ENCODE results near the gene ZNHIT6. TPM values are rescaled to one million over a fixed set of nuclear protein-coding genes. Genes with fewer than 3 reads are reported as not detected.
"Not testable (repeated sequence)": the region's sequence is repeated elsewhere in the genome, so short reads cannot be mapped to it uniquely, and the experiment has no call there.

ZNHIT6 gene
- 10 to 100 TPM; 18.8 to 24.0 TPM for total RNA-seq

- Mint-ChIP-seq H3K4me3 (no peak within 1 kb of the TSS), H3K4me1 (ENCODE audit: low read depth) (peaks cover 28% of the 10 kb centered on the region), H3K36me3 (ENCODE audit: insufficient read depth in 2 of 2) (peaks cover 7 to 14% of the 10 kb centered on the region in 2 donors), H3K27ac (no peak within 1 kb of the TSS), H3K9me3 (no peaks in the 10 kb centered on the region), H3K27me3 (ENCODE audit: low read depth) (no peaks in the 10 kb centered on the region)
- peak; percentile 83 to 91 for DNase-seq
- ATAC-seq (replicated peaks in 1 of 2) = peak; percentile 89 to 93
Observed at GRCh38 chr1:85707990-85708828, at the start of gene ZNHIT6. Gene ZNHIT6, minus strand, starts transcription at chr1:85708433. Its CDS starts 149 bp downstream, at chr1:85708284.

GRCh38 chr1:85756864-85757263 lies 48.6 kb upstream of the ZNHIT6 start:
- Mint-ChIP-seq H3K27ac (no peak overlapping the region), H3K36me3 (ENCODE audit: insufficient read depth in 2 of 2) (no peaks in the 10 kb centered on the region), H3K27me3 (ENCODE audit: low read depth) (no peaks in the 10 kb centered on the region), H3K9me3 (peaks cover 0 to 4% of the 10 kb centered on the region in 2 donors), H3K4me3 (no peak overlapping the region), H3K4me1 (ENCODE audit: low read depth) (no peaks in the 10 kb centered on the region)
- DNase-seq (no peak), ATAC-seq (replicated peaks in 1 of 2) (no peak)

GRCh38 chr1:85748120-85748519 lies 39.9 kb upstream of the ZNHIT6 start:
- H3K27ac Mint-ChIP-seq = no peak overlapping the region
- no peaks in the 10 kb centered on the region for H3K27me3 Mint-ChIP-seq (ENCODE audit: low read depth)
- H3K4me3 Mint-ChIP-seq = no peak overlapping the region
- H3K4me1 Mint-ChIP-seq (ENCODE audit: low read depth) = no peaks in the 10 kb centered on the region
- H3K9me3 Mint-ChIP-seq = no peaks in the 10 kb centered on the region
- no peak for DNase-seq
- no peaks in the 10 kb centered on the region for H3K36me3 Mint-ChIP-seq (ENCODE audit: insufficient read depth in 2 of 2)
- ATAC-seq (replicated peaks in 1 of 2) = no peak

GRCh38 chr1:85746777-85747176 lies 38.5 kb upstream of the ZNHIT6 start:
- no peaks in the 10 kb centered on the region for H3K4me1 Mint-ChIP-seq (ENCODE audit: low read depth)
- ATAC-seq (replicated peaks in 1 of 2) = no peak
- no peak overlapping the region for H3K27ac Mint-ChIP-seq
- DNase-seq = no peak
- no peak overlapping the region for H3K4me3 Mint-ChIP-seq
- no peaks in the 10 kb centered on the region for H3K27me3 Mint-ChIP-seq (ENCODE audit: low read depth)
- H3K9me3 Mint-ChIP-seq = no peaks in the 10 kb centered on the region
- no peaks in the 10 kb centered on the region for H3K36me3 Mint-ChIP-seq (ENCODE audit: insufficient read depth in 2 of 2)

- ATAC-seq (replicated peaks in 1 of 2) = no peak
Observed at GRCh38 chr1:85743814-85744213, 35.6 kb upstream of the ZNHIT6 start.

GRCh38 chr1:85734931-85735330 lies 26.7 kb upstream of the ZNHIT6 start:
- DNase-seq (no peak), ATAC-seq (replicated peaks in 1 of 2) (no peak)
- H3K4me3 Mint-ChIP-seq = no peak overlapping the region
- H3K9me3 Mint-ChIP-seq = no peaks in the 10 kb centered on the region
- no peaks in the 10 kb centered on the region for H3K4me1 Mint-ChIP-seq (ENCODE audit: low read depth)
- no peaks in the 10 kb centered on the region for H3K27me3 Mint-ChIP-seq (ENCODE audit: low read depth)
- no peak overlapping the region for H3K27ac Mint-ChIP-seq
- no peaks in the 10 kb centered on the region for H3K36me3 Mint-ChIP-seq (ENCODE audit: insufficient read depth in 2 of 2)

More at GRCh38 chr1:85743814-85744213, 35.6 kb upstream of the ZNHIT6 start:
- Mint-ChIP-seq H3K9me3 (no peaks in the 10 kb centered on the region), H3K27ac (no peak overlapping the region), H3K36me3 (ENCODE audit: insufficient read depth in 2 of 2) (no peaks in the 10 kb centered on the region), H3K4me1 (ENCODE audit: low read depth) (no peaks in the 10 kb centered on the region), H3K4me3 (no peak overlapping the region), H3K27me3 (ENCODE audit: low read depth) (no peaks in the 10 kb centered on the region)
- DNase-seq = no peak

- no peaks in the 10 kb centered on the region for H3K27me3 Mint-ChIP-seq (ENCODE audit: low read depth)
- no peaks in the 10 kb centered on the region for H3K4me1 Mint-ChIP-seq (ENCODE audit: low read depth)
- H3K36me3 Mint-ChIP-seq (ENCODE audit: insufficient read depth in 2 of 2) = peaks cover 5 to 9% of the 10 kb centered on the region in 2 donors
- DNase-seq (no peak), ATAC-seq (replicated peaks in 1 of 2) (no peak)
- H3K27ac Mint-ChIP-seq = no peak overlapping the region
- peaks cover 6% of the 10 kb centered on the region in 2 donors for H3K9me3 Mint-ChIP-seq
- H3K4me3 Mint-ChIP-seq = no peak overlapping the region
Observed at GRCh38 chr1:85718678-85719340, 10.6 kb upstream of the ZNHIT6 start.

- H3K36me3 Mint-ChIP-seq (ENCODE audit: insufficient read depth in 2 of 2); DNase-seq; H3K9me3 Mint-ChIP-seq; H3K27me3 Mint-ChIP-seq (ENCODE audit: low read depth); H3K4me1 Mint-ChIP-seq (ENCODE audit: low read depth); H3K4me3 Mint-ChIP-seq; H3K27ac Mint-ChIP-seq; ATAC-seq (replicated peaks in 1 of 2): not testable (repeated sequence)
Observed at GRCh38 chr1:85714418-85715114, 6.3 kb upstream of the ZNHIT6 start.

GRCh38 chr1:85708829-85709227 lies 595 bp upstream of the ZNHIT6 start:
- H3K4me1 Mint-ChIP-seq (ENCODE audit: low read depth) = peaks cover 23% of the 10 kb centered on the region
- no peak overlapping the region for H3K4me3 Mint-ChIP-seq
- no peak for ATAC-seq (replicated peaks in 1 of 2)
- no peaks in the 10 kb centered on the region for H3K9me3 Mint-ChIP-seq
- peak in 1 of 2 donors; percentile 5 for DNase-seq
- no peak overlapping the region for H3K27ac Mint-ChIP-seq
- peaks cover 5 to 14% of the 10 kb centered on the region in 2 donors for H3K36me3 Mint-ChIP-seq (ENCODE audit: insufficient read depth in 2 of 2)
- no peaks in the 10 kb centered on the region for H3K27me3 Mint-ChIP-seq (ENCODE audit: low read depth)

- Mint-ChIP-seq H3K4me1 (ENCODE audit: low read depth) (peaks cover 28% of the 10 kb centered on the region), H3K4me3 (no peak overlapping the region), H3K27ac (no peak overlapping the region), H3K9me3 (no peaks in the 10 kb centered on the region), H3K27me3 (ENCODE audit: low read depth) (no peaks in the 10 kb centered on the region), H3K36me3 (ENCODE audit: insufficient read depth in 2 of 2) (peaks cover 7 to 18% of the 10 kb centered on the region in 2 donors)
- ATAC-seq (replicated peaks in 1 of 2) = peak in 1 of 2 donors; percentile 37
- no peak for DNase-seq
Observed at GRCh38 chr1:85707267-85707989, 805 bp downstream of the ZNHIT6 start.

- peaks cover 7 to 25% of the 10 kb centered on the region in 2 donors for H3K36me3 Mint-ChIP-seq (ENCODE audit: insufficient read depth in 2 of 2)
- H3K27ac Mint-ChIP-seq = no peak overlapping the region
Observed at GRCh38 chr1:85705940-85706339, 2.3 kb downstream of the ZNHIT6 start.

GRCh38 chr1:85700422-85700821 lies 7.8 kb downstream of the ZNHIT6 start:
- ATAC-seq (replicated peaks in 1 of 2) (no peak), DNase-seq (no peak)
- H3K27me3 Mint-ChIP-seq (ENCODE audit: low read depth) = no peaks in the 10 kb centered on the region
- H3K4me3 Mint-ChIP-seq = no peak overlapping the region
- H3K4me1 Mint-ChIP-seq (ENCODE audit: low read depth) = peaks cover 23% of the 10 kb centered on the region
- no peak overlapping the region for H3K27ac Mint-ChIP-seq
- H3K36me3 Mint-ChIP-seq (ENCODE audit: insufficient read depth in 2 of 2) = peaks cover 4 to 24% of the 10 kb centered on the region in 2 donors
- H3K9me3 Mint-ChIP-seq = no peaks in the 10 kb centered on the region

More at GRCh38 chr1:85705940-85706339, 2.3 kb downstream of the ZNHIT6 start:
- Mint-ChIP-seq H3K27me3 (ENCODE audit: low read depth) (no peaks in the 10 kb centered on the region), H3K9me3 (no peaks in the 10 kb centered on the region), H3K4me1 (ENCODE audit: low read depth) (peaks cover 28% of the 10 kb centered on the region), H3K4me3 (peak overlapping the region; percentile 51 to 56)
- ATAC-seq (replicated peaks in 1 of 2) (no peak), DNase-seq (no peak)

Data from activated T-cell treated with anti-CD3 and anti-CD28 coated beads, Interleukin-2, amount 50 U/mL, for 72 hours (primary cell).